Neural progenitor cell (in vitro differentiated cells): ENCODE data around the gene CIITA. TPM values are rescaled to one million over a fixed set of nuclear protein-coding genes. Genes with fewer than 3 reads are reported as not detected.

Source experiments
- DNase-seq: peaks from one replicate; pipeline ENCODE4 v3.0.0-alpha.2; 2016; ENCODE audit warnings: low spot score
- H2AFZ ChIP-seq: fragments of 200-600 bp; sonication (generic); replicated peaks from 2 replicates; pipeline ENCODE4 v1.6.1; 2016; ENCODE audit warnings: antibody characterized with exemption
- H3F3A ChIP-seq: fragments of 200-600 bp; sonication (generic); 2 replicates; pipeline ENCODE4 v1.6.1; 2016; ENCODE audit warnings: antibody characterized with exemption, low read depth
- H3K27ac ChIP-seq: fragments of 200-600 bp; sonication (generic); 2 replicates; pipeline ENCODE4 v1.5.1; 2016; ENCODE audit warnings: mild to moderate bottlenecking
- H3K27me3 ChIP-seq: fragments of 200-600 bp; sonication (generic); 2 replicates; pipeline ENCODE4 v1.6.1; 2016; ENCODE audit warnings: mild to moderate bottlenecking, moderate library complexity
- H3K36me3 ChIP-seq: fragments of 200-600 bp; sonication (generic); 2 replicates; pipeline ENCODE4 v1.5.1; 2016
- H3K4me1 ChIP-seq: fragments of 200-600 bp; sonication (generic); 2 replicates; pipeline ENCODE4 v1.6.1; 2016; ENCODE audit warnings: mixed run types
- H3K4me2 ChIP-seq: fragments of 200-600 bp; sonication (generic); 2 replicates; pipeline ENCODE4 v1.6.1; 2016
- H3K4me3 ChIP-seq: fragments of 200-600 bp; sonication (generic); 2 replicates; pipeline ENCODE4 v1.5.1; 2016
- H3K79me2 ChIP-seq: fragments of 200-600 bp; sonication (generic); 2 replicates; pipeline ENCODE4 v1.6.1; 2016; ENCODE audit warnings: low read depth
- H3K9ac ChIP-seq: fragments of 200-600 bp; sonication (generic); 2 replicates; pipeline ENCODE4 v1.6.1; 2016
- H3K9me3 ChIP-seq: fragments of 200-600 bp; sonication (generic); 2 replicates; pipeline ENCODE4 v1.5.1; 2016; ENCODE audit warnings: low read depth
- H4K20me1 ChIP-seq: fragments of 200-600 bp; sonication (generic); 2 replicates; pipeline ENCODE4 v1.6.1; 2016; ENCODE audit warnings: low read depth
- H3K27ac Mint-ChIP-seq: 3 replicates; pipeline ENCODE4 v1.8.0; 2021; ENCODE audit warnings: mixed read lengths
- H3K27me3 Mint-ChIP-seq: 2 replicates; pipeline ENCODE4 v1.8.0; 2022; ENCODE audit warnings: low read depth, mild to moderate bottlenecking, inconsistent platforms, moderate library complexity, mixed read lengths; ENCODE audit not compliant: insufficient read depth
- H3K36me3 Mint-ChIP-seq: 3 replicates; pipeline ENCODE4 v1.8.0; 2021; ENCODE audit warnings: mixed read lengths
- H3K4me1 Mint-ChIP-seq: 3 replicates; pipeline ENCODE4 v1.8.0; 2021; ENCODE audit warnings: mixed read lengths
- H3K4me3 Mint-ChIP-seq: 3 replicates; pipeline ENCODE4 v1.8.0; 2021; ENCODE audit warnings: mild to moderate bottlenecking, moderate library complexity, mixed read lengths
- H3K9me3 Mint-ChIP-seq: 3 replicates; pipeline ENCODE4 v1.8.0; 2020; ENCODE audit warnings: mixed read lengths
- EZH2 ChIP-seq: fragments of 200-600 bp; sonication (generic); IDR thresholded peaks from 2 replicates; pipeline ENCODE4 v1.6.1; 2017; ENCODE audit warnings: antibody characterized with exemption, mild to moderate bottlenecking, moderate library complexity
- EZH2phosphoT487 ChIP-seq: fragments of 200-600 bp; sonication (generic); IDR thresholded peaks from 2 replicates; pipeline ENCODE4 v1.6.1; 2017; ENCODE audit warnings: antibody characterized with exemption
- total RNA-seq: library from RNA; depleted of rRNA; stranded (reverse); fragments of >200 nt; gene quantifications from 2 replicates; pipeline ENCODE4 v1.2.3, GENCODE V29; 2015; ENCODE audit warnings: low replicate concordance
- TF ChIP-seq, protein P1 (sequence below): fragments of 200-600 bp; sonication (generic); IDR thresholded peaks from 2 replicates; pipeline ENCODE4 v1.5.1; 2017; ENCODE audit warnings: antibody characterized with exemption, mild to moderate bottlenecking

CIITA gene
- total RNA-seq, 1 donor from 2014 or later, result not detected

DNA sequence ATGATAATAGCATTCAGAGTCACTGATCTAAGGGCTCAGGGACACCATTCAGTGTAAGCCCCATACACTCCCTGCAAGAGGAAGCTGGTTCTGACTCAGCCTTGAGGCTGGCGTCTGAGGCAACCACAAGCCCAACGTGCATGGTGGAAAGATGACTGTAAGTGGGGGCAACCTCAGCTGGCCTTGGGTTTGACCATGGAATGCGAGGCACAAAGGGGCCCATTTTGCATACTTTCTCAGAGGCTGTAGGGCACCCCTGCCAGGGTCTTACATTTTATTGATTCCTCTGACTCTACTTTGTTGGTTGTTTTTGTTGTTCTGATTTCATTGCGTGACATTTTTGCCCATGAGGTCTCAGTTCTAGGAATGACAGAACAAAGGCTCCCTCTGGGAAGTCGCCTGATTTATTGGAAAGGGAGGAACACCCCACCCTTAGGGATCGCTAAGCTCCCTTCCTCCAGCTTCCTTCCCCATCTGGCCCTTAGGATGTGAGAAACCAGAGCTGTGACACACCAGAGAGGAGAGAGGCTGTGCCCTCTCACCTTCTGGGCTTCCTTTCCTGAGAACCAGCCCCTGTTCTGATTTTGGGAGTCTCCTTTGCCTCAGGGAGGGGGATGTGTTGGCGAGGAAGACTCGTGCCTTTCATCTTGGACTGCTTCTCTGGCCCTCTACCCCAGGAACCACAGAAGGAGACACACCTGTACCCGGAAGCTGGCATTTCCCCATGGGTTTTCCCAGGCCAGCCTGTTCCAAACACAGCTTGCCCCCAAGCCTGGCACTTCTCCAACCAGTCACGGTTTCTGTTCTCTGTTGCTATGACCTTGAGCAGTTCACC, 5.6 kb upstream of the CIITA start:
- no peak overlapping the region for H3K27ac Mint-ChIP-seq
- no peaks in the 10 kb centered on the region for H3K36me3 Mint-ChIP-seq
- H3K4me1 ChIP-seq, result no peaks in the 10 kb centered on the region
- no peaks in the 10 kb centered on the region for H3K79me2 ChIP-seq
- H3K27ac ChIP-seq, result no peak overlapping the region
- H3K36me3 ChIP-seq, result no peaks in the 10 kb centered on the region
- H2AFZ ChIP-seq, result no peak overlapping the region
- H3K4me2 ChIP-seq, result no peak overlapping the region
- no peaks in the 10 kb centered on the region for H3K9me3 ChIP-seq
- H3K9me3 Mint-ChIP-seq, result no peaks in the 10 kb centered on the region
- H4K20me1 ChIP-seq, result no peaks in the 10 kb centered on the region
- peaks cover 11% of the 10 kb centered on the region for H3K27me3 Mint-ChIP-seq
- no peaks in the 10 kb centered on the region for H3K4me1 Mint-ChIP-seq
- TF ChIP-seq, protein P1, sequence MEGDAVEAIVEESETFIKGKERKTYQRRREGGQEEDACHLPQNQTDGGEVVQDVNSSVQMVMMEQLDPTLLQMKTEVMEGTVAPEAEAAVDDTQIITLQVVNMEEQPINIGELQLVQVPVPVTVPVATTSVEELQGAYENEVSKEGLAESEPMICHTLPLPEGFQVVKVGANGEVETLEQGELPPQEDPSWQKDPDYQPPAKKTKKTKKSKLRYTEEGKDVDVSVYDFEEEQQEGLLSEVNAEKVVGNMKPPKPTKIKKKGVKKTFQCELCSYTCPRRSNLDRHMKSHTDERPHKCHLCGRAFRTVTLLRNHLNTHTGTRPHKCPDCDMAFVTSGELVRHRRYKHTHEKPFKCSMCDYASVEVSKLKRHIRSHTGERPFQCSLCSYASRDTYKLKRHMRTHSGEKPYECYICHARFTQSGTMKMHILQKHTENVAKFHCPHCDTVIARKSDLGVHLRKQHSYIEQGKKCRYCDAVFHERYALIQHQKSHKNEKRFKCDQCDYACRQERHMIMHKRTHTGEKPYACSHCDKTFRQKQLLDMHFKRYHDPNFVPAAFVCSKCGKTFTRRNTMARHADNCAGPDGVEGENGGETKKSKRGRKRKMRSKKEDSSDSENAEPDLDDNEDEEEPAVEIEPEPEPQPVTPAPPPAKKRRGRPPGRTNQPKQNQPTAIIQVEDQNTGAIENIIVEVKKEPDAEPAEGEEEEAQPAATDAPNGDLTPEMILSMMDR, result no peak
- no peak for TF ChIP-seq EZH2
- TF ChIP-seq EZH2phosphoT487, result no peak
- no peak for DNase-seq
- no peak overlapping the region for H3K9ac ChIP-seq
- no peak overlapping the region for H3K4me3 ChIP-seq
- no peak overlapping the region for H3K4me3 Mint-ChIP-seq
- peaks cover 13% of the 10 kb centered on the region for H3K27me3 ChIP-seq
- no peaks in the 10 kb centered on the region for H3F3A ChIP-seq

- no peaks in the 10 kb centered on the region for H3K4me1 Mint-ChIP-seq
- peaks cover 55% of the 10 kb centered on the region for H3K27me3 ChIP-seq
Observed at GRCh38 chr16:10876315-10876714, 687 bp upstream of the CIITA start.

GRCh38 chr16:10877472-10877946, 507 bp downstream of the CIITA start:
- H3K4me3 ChIP-seq, result no peak overlapping the region
- H3K36me3 ChIP-seq, result no peaks in the 10 kb centered on the region
- H3F3A ChIP-seq, result no peaks in the 10 kb centered on the region
- peaks cover 61% of the 10 kb centered on the region for H3K27me3 ChIP-seq
- Mint-ChIP-seq H3K36me3 (no peaks in the 10 kb centered on the region), H3K4me3 (no peak overlapping the region), H3K9me3 (no peaks in the 10 kb centered on the region), H3K27me3 (peaks cover 12% of the 10 kb centered on the region), H3K4me1 (no peaks in the 10 kb centered on the region), H3K27ac (no peak overlapping the region)
- H3K9me3 ChIP-seq, result no peaks in the 10 kb centered on the region
- H3K4me2 ChIP-seq, result no peak overlapping the region
- H3K9ac ChIP-seq, result no peak overlapping the region
- no peak overlapping the region for H2AFZ ChIP-seq
- H3K79me2 ChIP-seq, result no peaks in the 10 kb centered on the region
- peaks cover 5% of the 10 kb centered on the region for H3K4me1 ChIP-seq
- no peaks in the 10 kb centered on the region for H4K20me1 ChIP-seq
- H3K27ac ChIP-seq, result no peak overlapping the region
- no peak for DNase-seq
- no peak for TF ChIP-seq EZH2phosphoT487
- TF ChIP-seq, protein P1, result peak; percentile 5

More at GRCh38 chr16:10876315-10876714, 687 bp upstream of the CIITA start:
- TF ChIP-seq EZH2, result no peak
- TF ChIP-seq, protein P1, result no peak
- no peak for TF ChIP-seq EZH2phosphoT487
- Histone ChIP-seq H4K20me1 (no peaks in the 10 kb centered on the region), H3K36me3 (no peaks in the 10 kb centered on the region), H3K4me3 (no peak overlapping the region), H3K4me1 (peaks cover 5% of the 10 kb centered on the region), H3F3A (no peaks in the 10 kb centered on the region), H3K79me2 (no peaks in the 10 kb centered on the region), H3K9ac (no peak overlapping the region), H3K27ac (no peak overlapping the region), H3K4me2 (no peak overlapping the region), H2AFZ (no peak overlapping the region), H3K9me3 (no peaks in the 10 kb centered on the region)
- no peaks in the 10 kb centered on the region for H3K9me3 Mint-ChIP-seq
- no peak for DNase-seq
- no peak overlapping the region for H3K4me3 Mint-ChIP-seq
- H3K36me3 Mint-ChIP-seq, result no peaks in the 10 kb centered on the region
- no peak overlapping the region for H3K27ac Mint-ChIP-seq
- peaks cover 12% of the 10 kb centered on the region for H3K27me3 Mint-ChIP-seq
